Panc1 (cell line): ENCODE data around the gene SPRTN. TPM values are rescaled to one million over a fixed set of nuclear protein-coding genes. Genes with fewer than 3 reads are reported as not detected.

ENCODE experiments used
- ATAC-seq: fragments of 200-7000 bp; cut with Tn5 transposase; 2 replicates; pipeline ENCODE4 v1.9.1; 2020; ENCODE audit warnings: mild to moderate bottlenecking, moderate library complexity
- BruUV-seq: library from RNA; stranded (reverse); fragments of 400-500 nt; replicated peaks from 2 replicates; lab custom pipeline; 2021; lab: Mats Ljungman, UMichigan
- CTCF ChIA-PET: fragments of 300-600 bp; sonication (Branson Sonifier 250); formaldehyde crosslinking; loops from one replicate; lab custom pipeline; 2022; ENCODE audit warnings: antibody characterized with exemption; lab: Charles Lee
- POLR2A ChIA-PET: fragments of 300-600 bp; sonication (Branson Sonifier 250); formaldehyde crosslinking; loops from one replicate; lab custom pipeline; 2022; ENCODE audit warnings: antibody characterized with exemption; lab: Charles Lee
- DNase-seq: peaks from one replicate; pipeline ENCODE4 v3.0.0-alpha.2; 2010; ENCODE audit warnings: low read depth, low spot score
- H3K27ac ChIP-seq: 2 replicates; pipeline ENCODE4 v1.5.1; 2011; ENCODE audit warnings: mild to moderate bottlenecking, low read length, inconsistent platforms
- H3K27me3 ChIP-seq: fragments of 200-500 bp; sonication (Bioruptor generic); 2 replicates; pipeline ENCODE4 v1.6.0; 2014; ENCODE audit warnings: low read length, inconsistent platforms; ENCODE audit not compliant: control insufficient read depth, insufficient read depth
- H3K36me3 ChIP-seq: fragments of 200-500 bp; sonication (Bioruptor generic); 2 replicates; pipeline ENCODE4 v1.5.1; 2014; ENCODE audit warnings: inconsistent platforms, mild to moderate bottlenecking, low read length, moderate library complexity; ENCODE audit not compliant: control insufficient read depth, insufficient read depth
- H3K4me1 ChIP-seq: 2 replicates; pipeline ENCODE4 v1.5.1; 2011; ENCODE audit warnings: inconsistent platforms, mild to moderate bottlenecking, low read length, moderate library complexity; ENCODE audit not compliant: control insufficient read depth, insufficient read depth
- H3K4me3 ChIP-seq, 2 experiments: 2 replicates each; pipeline ENCODE4 v1.5.1; 2011 to 2012; ENCODE audit warnings: low read depth in 2 of 2, low read length in 2 of 2, mild to moderate bottlenecking in 2 of 2, inconsistent platforms in 1 of 2, moderate library complexity in 1 of 2
- H3K9me3 ChIP-seq: fragments of 200-500 bp; sonication (Bioruptor generic); 2 replicates; pipeline ENCODE4 v1.5.1; 2014; ENCODE audit warnings: low read depth, mild to moderate bottlenecking, inconsistent platforms, low read length, moderate library complexity; ENCODE audit not compliant: control insufficient read depth, insufficient read depth
- POLR2AphosphoS5 ChIP-seq: IDR thresholded peaks from 2 replicates; pipeline ENCODE4 v1.6.1; 2012; ENCODE audit warnings: mild to moderate bottlenecking, low read depth, low read length, moderate library complexity
- SIN3A ChIP-seq: IDR thresholded peaks from 2 replicates; pipeline ENCODE4 v1.6.1; 2012; ENCODE audit warnings: low read depth, mild to moderate bottlenecking, low read length, moderate library complexity, borderline replicate concordance; ENCODE audit not compliant: insufficient read depth
- TCF7L2 ChIP-seq: IDR thresholded peaks from 2 replicates; pipeline ENCODE4 v1.6.1; 2011; ENCODE audit warnings: mild to moderate bottlenecking, low read depth, low read length, inconsistent platforms
- in situ Hi-C: cut with HindIII; loops from 2 replicates; pipeline ENCODE4 v1.10.0; 2016; ENCODE audit warnings: low sequenced_read_pairs, low pct_unique_long_range_greater_than_20kb
- intact Hi-C: fragments of 100-400 bp; cut with micrococcal nuclease; formaldehyde crosslinking; loops from one replicate; pipeline ENCODE4 v1.10.0; 2022; ENCODE audit not compliant: unreplicated experiment
- total RNA-seq: library from RNA; stranded (reverse); gene quantifications from one replicate; pipeline ENCODE4 v1.2.1, GENCODE V29; 2021; ENCODE audit not compliant: unreplicated experiment
- TF ChIP-seq, protein P1 (sequence below): fragments of 450-650 bp; IDR thresholded peaks from 2 replicates; pipeline ENCODE4 v1.5.1; 2017; ENCODE audit warnings: mild to moderate bottlenecking
- TF ChIP-seq, protein P2 (sequence below), 2 experiments: IDR thresholded peaks; 2 replicates each; pipeline ENCODE4 v1.6.1; 2011 to 2012; ENCODE audit warnings: low read depth in 2 of 2, control low read depth in 1 of 2, low read length in 1 of 2, mild to moderate bottlenecking in 1 of 2, moderate library complexity in 1 of 2; ENCODE audit not compliant: insufficient read depth in 1 of 2

Gene SPRTN
- total RNA-seq, 1 experiment from 2014 or later = 20.0 TPM

DNA sequence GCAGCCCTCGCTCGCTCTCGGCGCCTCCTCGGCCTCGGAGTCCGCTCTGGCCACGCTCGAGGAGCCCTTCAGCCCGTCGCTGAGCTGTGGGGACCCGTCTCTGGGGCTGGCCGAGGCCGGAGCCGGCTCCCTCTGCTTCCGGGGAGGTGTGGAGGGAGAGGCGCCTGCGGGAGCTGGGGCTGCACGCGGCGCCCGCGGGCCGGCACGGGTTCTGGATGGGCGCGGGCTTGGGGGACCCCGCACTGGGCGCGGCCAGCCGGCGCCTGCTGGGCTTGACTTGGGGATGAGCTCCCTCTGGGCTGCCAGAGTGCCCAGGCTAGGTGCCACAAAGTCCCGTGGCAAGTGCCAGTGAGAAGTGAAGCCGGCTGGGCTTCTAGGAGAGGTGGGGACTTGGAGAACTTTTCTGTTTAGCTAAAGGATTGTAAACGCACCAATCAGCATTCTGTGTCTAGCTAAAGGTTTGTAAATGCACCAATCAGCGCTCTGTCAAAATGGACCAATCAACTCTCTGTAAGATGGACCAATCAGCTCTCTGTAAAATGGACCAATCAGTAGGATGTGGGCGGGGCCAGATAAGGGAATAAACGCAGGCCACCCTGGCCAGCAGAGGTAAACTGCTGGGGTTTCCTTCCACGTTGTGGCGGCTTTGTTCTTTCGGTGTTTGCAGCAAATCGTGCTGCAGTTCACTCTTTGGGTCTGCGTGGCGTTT is 20.6 kb upstream of the SPRTN start:
- Histone ChIP-seq H3K27me3 (no peaks in the 10 kb centered on the region), H3K4me1 (no peaks in the 10 kb centered on the region), H3K4me3 (no peak overlapping the region), H3K36me3 (no peaks in the 10 kb centered on the region), H3K27ac (no peak overlapping the region), H3K9me3 (no peaks in the 10 kb centered on the region)
- intact Hi-C loops (no loop called here), in situ Hi-C loops (no loop called here)
- POLR2A ChIA-PET = no interaction called here
- CTCF ChIA-PET = no interaction called here
- DNase-seq (no peak), ATAC-seq (no peak)
- TF ChIP-seq SIN3A (no peak), POLR2AphosphoS5 (no peak), TCF7L2 (no peak)
- TF ChIP-seq, protein P1, sequence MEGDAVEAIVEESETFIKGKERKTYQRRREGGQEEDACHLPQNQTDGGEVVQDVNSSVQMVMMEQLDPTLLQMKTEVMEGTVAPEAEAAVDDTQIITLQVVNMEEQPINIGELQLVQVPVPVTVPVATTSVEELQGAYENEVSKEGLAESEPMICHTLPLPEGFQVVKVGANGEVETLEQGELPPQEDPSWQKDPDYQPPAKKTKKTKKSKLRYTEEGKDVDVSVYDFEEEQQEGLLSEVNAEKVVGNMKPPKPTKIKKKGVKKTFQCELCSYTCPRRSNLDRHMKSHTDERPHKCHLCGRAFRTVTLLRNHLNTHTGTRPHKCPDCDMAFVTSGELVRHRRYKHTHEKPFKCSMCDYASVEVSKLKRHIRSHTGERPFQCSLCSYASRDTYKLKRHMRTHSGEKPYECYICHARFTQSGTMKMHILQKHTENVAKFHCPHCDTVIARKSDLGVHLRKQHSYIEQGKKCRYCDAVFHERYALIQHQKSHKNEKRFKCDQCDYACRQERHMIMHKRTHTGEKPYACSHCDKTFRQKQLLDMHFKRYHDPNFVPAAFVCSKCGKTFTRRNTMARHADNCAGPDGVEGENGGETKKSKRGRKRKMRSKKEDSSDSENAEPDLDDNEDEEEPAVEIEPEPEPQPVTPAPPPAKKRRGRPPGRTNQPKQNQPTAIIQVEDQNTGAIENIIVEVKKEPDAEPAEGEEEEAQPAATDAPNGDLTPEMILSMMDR = no peak
- TF ChIP-seq, protein P2, sequence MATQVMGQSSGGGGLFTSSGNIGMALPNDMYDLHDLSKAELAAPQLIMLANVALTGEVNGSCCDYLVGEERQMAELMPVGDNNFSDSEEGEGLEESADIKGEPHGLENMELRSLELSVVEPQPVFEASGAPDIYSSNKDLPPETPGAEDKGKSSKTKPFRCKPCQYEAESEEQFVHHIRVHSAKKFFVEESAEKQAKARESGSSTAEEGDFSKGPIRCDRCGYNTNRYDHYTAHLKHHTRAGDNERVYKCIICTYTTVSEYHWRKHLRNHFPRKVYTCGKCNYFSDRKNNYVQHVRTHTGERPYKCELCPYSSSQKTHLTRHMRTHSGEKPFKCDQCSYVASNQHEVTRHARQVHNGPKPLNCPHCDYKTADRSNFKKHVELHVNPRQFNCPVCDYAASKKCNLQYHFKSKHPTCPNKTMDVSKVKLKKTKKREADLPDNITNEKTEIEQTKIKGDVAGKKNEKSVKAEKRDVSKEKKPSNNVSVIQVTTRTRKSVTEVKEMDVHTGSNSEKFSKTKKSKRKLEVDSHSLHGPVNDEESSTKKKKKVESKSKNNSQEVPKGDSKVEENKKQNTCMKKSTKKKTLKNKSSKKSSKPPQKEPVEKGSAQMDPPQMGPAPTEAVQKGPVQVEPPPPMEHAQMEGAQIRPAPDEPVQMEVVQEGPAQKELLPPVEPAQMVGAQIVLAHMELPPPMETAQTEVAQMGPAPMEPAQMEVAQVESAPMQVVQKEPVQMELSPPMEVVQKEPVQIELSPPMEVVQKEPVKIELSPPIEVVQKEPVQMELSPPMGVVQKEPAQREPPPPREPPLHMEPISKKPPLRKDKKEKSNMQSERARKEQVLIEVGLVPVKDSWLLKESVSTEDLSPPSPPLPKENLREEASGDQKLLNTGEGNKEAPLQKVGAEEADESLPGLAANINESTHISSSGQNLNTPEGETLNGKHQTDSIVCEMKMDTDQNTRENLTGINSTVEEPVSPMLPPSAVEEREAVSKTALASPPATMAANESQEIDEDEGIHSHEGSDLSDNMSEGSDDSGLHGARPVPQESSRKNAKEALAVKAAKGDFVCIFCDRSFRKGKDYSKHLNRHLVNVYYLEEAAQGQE (IDR thresholded peaks at IDR 0.05; ENCODE audit: insufficient read depth in 1 of 2, low read depth in 2 of 2, low read length in 1 of 2) = no peak
- no TSS peak for BruUV-seq

DNA sequence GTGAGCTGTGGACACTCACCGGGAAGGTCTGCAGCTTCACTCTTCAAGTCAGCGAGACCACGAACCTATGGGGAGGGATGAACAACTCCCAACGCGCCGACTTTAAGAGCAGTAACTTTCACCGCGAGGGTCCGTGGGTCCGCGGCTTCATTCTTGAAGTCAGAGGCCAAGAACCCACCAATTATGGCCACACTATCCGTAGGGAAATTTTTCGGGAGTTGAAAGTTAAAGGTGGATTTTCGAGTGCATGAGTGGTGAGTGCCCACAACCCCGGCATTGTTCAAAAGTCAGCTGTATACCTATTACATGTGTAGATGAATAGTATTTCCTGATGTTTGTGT is 20.1 kb upstream of the SPRTN start:
- ChIA-PET CTCF (no interaction called here), POLR2A (no interaction called here)
- in situ Hi-C loops = no loop called here

More for the DNA sequence above, 20.1 kb upstream of the SPRTN start:
- Histone ChIP-seq H3K4me1 (no peaks in the 10 kb centered on the region), H3K36me3 (no peaks in the 10 kb centered on the region), H3K4me3 (no peak overlapping the region), H3K9me3 (no peaks in the 10 kb centered on the region), H3K27ac (no peak overlapping the region), H3K27me3 (no peaks in the 10 kb centered on the region)
- intact Hi-C loops = no loop called here
- BruUV-seq = no TSS peak
- ATAC-seq (no peak), DNase-seq (no peak)
- TF ChIP-seq, protein P1 = no peak
- TF ChIP-seq POLR2AphosphoS5 = no peak
- TF ChIP-seq TCF7L2 = no peak
